ENCODE data around the gene PDIA5. TPM values are rescaled to one million over a fixed set of nuclear protein-coding genes. Genes with fewer than 3 reads are reported as not detected.

The PDIA5 gene
- polyA plus RNA-seq, 1 donor (not counting 4 experiments of a cell fraction or from before 2014, with no cell fraction given) = 29.8 TPM

DNA sequence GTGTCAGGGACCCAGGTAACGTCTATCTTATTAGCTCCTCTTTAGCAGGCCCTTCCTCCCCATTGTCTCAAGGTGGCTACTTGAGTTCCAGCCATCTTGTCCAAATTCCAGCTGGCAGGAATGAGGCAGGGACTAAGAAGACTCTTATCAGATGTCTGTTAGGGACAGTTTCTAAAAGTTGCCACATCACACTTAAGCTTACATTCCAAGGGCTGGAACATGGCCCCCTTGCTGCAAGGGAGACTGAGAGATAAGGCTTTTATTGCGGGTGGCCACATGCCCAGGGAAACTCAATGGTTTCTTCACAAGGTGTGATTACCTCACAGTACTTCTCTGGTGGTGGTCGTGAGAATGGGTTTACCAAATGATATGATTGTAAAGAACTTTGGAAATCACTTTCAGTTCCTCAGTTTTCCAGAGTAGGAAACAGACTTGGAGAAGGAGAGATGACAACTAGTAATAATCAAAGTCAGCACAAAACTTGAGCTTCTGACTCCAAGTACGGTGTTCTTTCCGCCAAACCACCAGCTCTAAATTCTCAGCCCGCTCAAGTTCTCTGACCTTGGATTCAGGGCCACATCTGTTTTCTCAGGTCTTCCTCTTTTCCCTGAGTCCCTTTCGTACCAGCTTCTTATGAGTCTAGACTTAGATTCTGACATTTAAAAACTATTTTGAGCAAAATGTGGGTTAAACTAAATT is 14.2 kb downstream of the PDIA5 start:
- peaks cover 19% of the 10 kb centered on the region for H3K4me1 ChIP-seq (ENCODE audit: control insufficient read depth, extremely low read depth, insufficient read depth, low read length)
- peaks cover 87% of the 10 kb centered on the region for H3K79me2 ChIP-seq (ENCODE audit: control insufficient read depth, insufficient read depth, low read length)
- peaks cover 66% of the 10 kb centered on the region for H4K20me1 ChIP-seq (ENCODE audit: control insufficient read depth, extremely low read depth, insufficient read depth, low read length)
- H2AFZ ChIP-seq (ENCODE audit: control insufficient read depth, low read length) = no peak overlapping the region
- no peak overlapping the region for H3K27ac ChIP-seq (ENCODE audit: control insufficient read depth, insufficient read depth, low read length)
- H3K36me3 ChIP-seq (ENCODE audit: control insufficient read depth in 2 of 2, extremely low read depth in 1 of 2, insufficient read depth in 2 of 2, low read length in 2 of 2) = peaks cover 3 to 7% of the 10 kb centered on the region in 2 experiments
- H3K4me3 ChIP-seq (ENCODE audit: control insufficient read depth in 2 of 3, extremely low read depth in 1 of 3, insufficient read depth in 2 of 3, low read depth in 1 of 3, low read length in 3 of 3) = no peak overlapping the region
- H3K9ac ChIP-seq (ENCODE audit: control insufficient read depth, extremely low read depth, insufficient read depth, low read length) = no peak overlapping the region
- no peaks in the 10 kb centered on the region for H3K9me3 ChIP-seq (ENCODE audit: control insufficient read depth, low read depth, low read length)
- H3K27me3 ChIP-seq (ENCODE audit: control insufficient read depth, extremely low read depth, insufficient read depth, low read length) = no peaks in the 10 kb centered on the region
- dilution Hi-C loops (cut with MboI; ENCODE audit: extremely low pct_ligation_motif_present, low sequenced_read_pairs) = no loop called here
- H3K4me2 ChIP-seq (ENCODE audit: control insufficient read depth, extremely low read depth, insufficient read depth, low read depth, low read length) = no peak overlapping the region
- peaks cover 18% of the 10 kb centered on the region for H3K9me1 ChIP-seq (ENCODE audit: control insufficient read depth, extremely low read depth, insufficient read depth, low read length)
- TF ChIP-seq, protein P1, sequence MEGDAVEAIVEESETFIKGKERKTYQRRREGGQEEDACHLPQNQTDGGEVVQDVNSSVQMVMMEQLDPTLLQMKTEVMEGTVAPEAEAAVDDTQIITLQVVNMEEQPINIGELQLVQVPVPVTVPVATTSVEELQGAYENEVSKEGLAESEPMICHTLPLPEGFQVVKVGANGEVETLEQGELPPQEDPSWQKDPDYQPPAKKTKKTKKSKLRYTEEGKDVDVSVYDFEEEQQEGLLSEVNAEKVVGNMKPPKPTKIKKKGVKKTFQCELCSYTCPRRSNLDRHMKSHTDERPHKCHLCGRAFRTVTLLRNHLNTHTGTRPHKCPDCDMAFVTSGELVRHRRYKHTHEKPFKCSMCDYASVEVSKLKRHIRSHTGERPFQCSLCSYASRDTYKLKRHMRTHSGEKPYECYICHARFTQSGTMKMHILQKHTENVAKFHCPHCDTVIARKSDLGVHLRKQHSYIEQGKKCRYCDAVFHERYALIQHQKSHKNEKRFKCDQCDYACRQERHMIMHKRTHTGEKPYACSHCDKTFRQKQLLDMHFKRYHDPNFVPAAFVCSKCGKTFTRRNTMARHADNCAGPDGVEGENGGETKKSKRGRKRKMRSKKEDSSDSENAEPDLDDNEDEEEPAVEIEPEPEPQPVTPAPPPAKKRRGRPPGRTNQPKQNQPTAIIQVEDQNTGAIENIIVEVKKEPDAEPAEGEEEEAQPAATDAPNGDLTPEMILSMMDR (optimal IDR thresholded peaks at IDR 0.05 in 1 of 3, IDR thresholded peaks at IDR 0.05 in 1 of 3, conservative IDR thresholded peaks at IDR 0.05 in 1 of 3; ENCODE audit: extremely low read depth in 1 of 3, insufficient read depth in 2 of 3, low read length in 3 of 3) = no peak
- TF ChIP-seq EZH2 (IDR thresholded peaks at IDR 0.05; ENCODE audit: low read length) = no peak
- no peak for DNase-seq (ENCODE audit: low read depth, low spot score)
- no peak for FAIRE-seq

- Histone ChIP-seq H3K4me2 (ENCODE audit: control insufficient read depth, extremely low read depth, insufficient read depth, low read depth, low read length) (no peak overlapping the region), H3K9me3 (ENCODE audit: control insufficient read depth, low read depth, low read length) (no peaks in the 10 kb centered on the region), H3K4me1 (ENCODE audit: control insufficient read depth, extremely low read depth, insufficient read depth, low read length) (peaks cover 11% of the 10 kb centered on the region), H3K27ac (ENCODE audit: control insufficient read depth, insufficient read depth, low read length) (no peak overlapping the region), H3K9ac (ENCODE audit: control insufficient read depth, extremely low read depth, insufficient read depth, low read length) (no peak overlapping the region), H3K4me3 (ENCODE audit: control insufficient read depth in 2 of 3, extremely low read depth in 1 of 3, insufficient read depth in 2 of 3, low read depth in 1 of 3, low read length in 3 of 3) (no peak overlapping the region), H3K79me2 (ENCODE audit: control insufficient read depth, insufficient read depth, low read length) (peaks cover 87% of the 10 kb centered on the region), H3K27me3 (ENCODE audit: control insufficient read depth, extremely low read depth, insufficient read depth, low read length) (no peaks in the 10 kb centered on the region), H3K9me1 (ENCODE audit: control insufficient read depth, extremely low read depth, insufficient read depth, low read length) (peaks cover 16% of the 10 kb centered on the region), H4K20me1 (ENCODE audit: control insufficient read depth, extremely low read depth, insufficient read depth, low read length) (peaks cover 67% of the 10 kb centered on the region), H2AFZ (ENCODE audit: control insufficient read depth, low read length) (no peak overlapping the region), H3K36me3 (ENCODE audit: control insufficient read depth in 2 of 2, extremely low read depth in 1 of 2, insufficient read depth in 2 of 2, low read length in 2 of 2) (peaks cover 3% of the 10 kb centered on the region in 2 experiments)
- FAIRE-seq (no peak), DNase-seq (ENCODE audit: low read depth, low spot score) (no peak)
- no peak for TF ChIP-seq EZH2 (IDR thresholded peaks at IDR 0.05; ENCODE audit: low read length)
- TF ChIP-seq, protein P1 (optimal IDR thresholded peaks at IDR 0.05 in 1 of 3, IDR thresholded peaks at IDR 0.05 in 1 of 3, conservative IDR thresholded peaks at IDR 0.05 in 1 of 3; ENCODE audit: extremely low read depth in 1 of 3, insufficient read depth in 2 of 3, low read length in 3 of 3) = no peak
- dilution Hi-C loops (cut with MboI; ENCODE audit: extremely low pct_ligation_motif_present, low sequenced_read_pairs) = no loop called here
These were observed 15.0 kb downstream of the PDIA5 start for GRCh38 chr3:123081718-123082369.

All from keratinocyte (primary cell).